ENCODE measurements around the gene MAGEF1.

The MAGEF1 gene

GRCh38 chr3:184688251-184688881, 23.5 kb downstream of the MAGEF1 start:
- no peak for DNase-seq

GRCh38 chr3:184687363-184688015, 24.4 kb downstream of the MAGEF1 start:
- DNase-seq, result peak; percentile 39

- no peak for DNase-seq
Observed at GRCh38 chr3:184685646-184686045, 26.2 kb downstream of the MAGEF1 start.

GRCh38 chr3:184685055-184685454, 26.8 kb downstream of the MAGEF1 start:
- DNase-seq, result no peak

GRCh38 chr3:184683900-184684560, 27.8 kb downstream of the MAGEF1 start:
- DNase-seq, result no peak

- no peak for DNase-seq
Observed at GRCh38 chr3:184683234-184683633, 28.6 kb downstream of the MAGEF1 start.

- no peak for DNase-seq
Observed at GRCh38 chr3:184682671-184683070, 29.2 kb downstream of the MAGEF1 start.

- DNase-seq, result no peak
Observed at GRCh38 chr3:184680385-184681345, 31.2 kb downstream of the MAGEF1 start.

- no peak for DNase-seq
Observed at GRCh38 chr3:184679056-184679816, 32.6 kb downstream of the MAGEF1 start.

- no peak for DNase-seq
Observed at GRCh38 chr3:184678317-184679055, 33.4 kb downstream of the MAGEF1 start.

GRCh38 chr3:184677344-184678316, 34.2 kb downstream of the MAGEF1 start:
- DNase-seq, result no peak

GRCh38 chr3:184676927-184677326, 34.9 kb downstream of the MAGEF1 start:
- peak; percentile 73 for DNase-seq

- DNase-seq, result no peak
Observed at GRCh38 chr3:184674626-184675025, 37.2 kb downstream of the MAGEF1 start.

- DNase-seq, result no peak
Observed at GRCh38 chr3:184672977-184673870, 38.6 kb downstream of the MAGEF1 start.

- DNase-seq, result no peak
Observed at GRCh38 chr3:184672335-184672734, 39.5 kb downstream of the MAGEF1 start.

- DNase-seq, result no peak
Observed at GRCh38 chr3:184670091-184670602, 41.7 kb downstream of the MAGEF1 start.

- no peak for DNase-seq
Observed at GRCh38 chr3:184669578-184669977, 42.3 kb downstream of the MAGEF1 start.

GRCh38 chr3:184666442-184666841, 45.4 kb downstream of the MAGEF1 start:
- no peak for DNase-seq

- DNase-seq, result no peak
Observed at GRCh38 chr3:184665101-184665500, 46.8 kb downstream of the MAGEF1 start.

Data from suppressor macrophage treated with lipopolysaccharide for 4 hours (primary cell).